NCI-H1417 (cell line): ENCODE measurements around the gene SULT1E1.

Experiments used
- DNase-seq, 3 experiments: peaks; one replicate each; lab custom pipeline; 2025; lab: John Stamatoyannopoulos, UW

Gene SULT1E1

DNA sequence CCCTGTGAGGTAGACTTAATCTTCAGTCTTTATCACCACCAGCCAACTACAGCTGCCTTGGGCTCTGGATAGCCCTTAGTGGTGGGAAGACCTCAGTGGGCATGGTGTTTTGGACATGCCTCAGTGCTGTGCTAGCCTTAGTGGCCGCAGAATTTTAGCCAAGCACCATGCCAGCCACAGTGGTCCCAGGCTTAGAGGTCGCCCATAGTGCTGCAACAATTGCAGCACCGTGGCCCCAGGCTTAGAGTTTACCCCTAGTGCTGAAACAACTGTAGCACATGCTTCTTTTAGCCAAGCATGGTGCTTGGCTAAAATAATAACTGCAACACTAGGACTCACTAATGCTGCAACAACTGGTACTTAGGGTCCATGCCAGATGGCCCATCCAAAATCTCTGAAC, 60.6 kb downstream of the SULT1E1 start:
- DNase-seq, result no peak

DNA sequence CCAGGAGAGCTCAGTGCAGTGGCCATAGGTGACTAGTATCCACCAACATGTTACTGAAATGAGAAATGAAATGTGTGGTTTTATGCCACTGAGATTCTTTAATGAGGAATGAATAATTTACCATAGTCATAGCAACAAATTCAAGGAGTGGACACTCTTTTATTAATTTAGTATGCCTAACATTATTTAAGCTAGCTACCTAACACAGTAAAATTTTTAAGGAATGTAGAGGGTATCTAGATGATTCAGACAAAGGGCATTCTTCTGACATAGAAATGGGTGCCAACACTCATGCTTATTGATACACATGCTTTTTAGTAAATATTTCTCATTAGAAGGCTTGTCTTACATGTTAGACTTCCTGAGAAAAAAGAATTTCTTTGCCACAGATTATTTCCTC, 66.2 kb downstream of the SULT1E1 start:
- DNase-seq, result no peak
